GM18502 (cell line): ENCODE data around the gene DGKD.

Source experiments
- ATAC-seq: cut with Tn5 transposase; IDR thresholded peaks from one replicate; pipeline ENCODE4 v1.9.1; 2021; ENCODE audit warnings: mild to moderate bottlenecking; ENCODE audit not compliant: unreplicated experiment, poor library complexity

Gene DGKD

GRCh38 chr2:233422649-233423551 lies 68.6 kb downstream of the DGKD start:
- no peak for ATAC-seq

GRCh38 chr2:233423552-233423860 lies 69.2 kb downstream of the DGKD start:
- ATAC-seq = no peak

GRCh38 chr2:233424154-233424951 lies 70.1 kb downstream of the DGKD start:
- no peak for ATAC-seq

- ATAC-seq = no peak
Observed at GRCh38 chr2:233426619-233427342, 72.5 kb downstream of the DGKD start.

GRCh38 chr2:233428008-233428407 lies 73.7 kb downstream of the DGKD start:
- ATAC-seq = no peak

- ATAC-seq = no peak
Observed at GRCh38 chr2:233428438-233428837, 74.1 kb downstream of the DGKD start.

- ATAC-seq = no peak
Observed at GRCh38 chr2:233429175-233429897, 75.0 kb downstream of the DGKD start.

- no peak for ATAC-seq
Observed at GRCh38 chr2:233430081-233430480, 75.8 kb downstream of the DGKD start.

- ATAC-seq = no peak
Observed at GRCh38 chr2:233430651-233431050, 76.4 kb downstream of the DGKD start.

- ATAC-seq = no peak
Observed at GRCh38 chr2:233433029-233433428, 78.7 kb downstream of the DGKD start.

- ATAC-seq = no peak
Observed at GRCh38 chr2:233433794-233434193, 79.5 kb downstream of the DGKD start.

- no peak for ATAC-seq
Observed at GRCh38 chr2:233434666-233435330, 80.5 kb downstream of the DGKD start.

GRCh38 chr2:233435436-233436190 lies 81.3 kb downstream of the DGKD start:
- no peak for ATAC-seq

- no peak for ATAC-seq
Observed at GRCh38 chr2:233436191-233436581, 81.9 kb downstream of the DGKD start.

GRCh38 chr2:233436691-233437438 lies 82.6 kb downstream of the DGKD start:
- ATAC-seq = no peak

- ATAC-seq = no peak
Observed at GRCh38 chr2:233437439-233437955, 83.2 kb downstream of the DGKD start.

GRCh38 chr2:233438573-233439147 lies 84.4 kb downstream of the DGKD start:
- ATAC-seq = no peak

GRCh38 chr2:233439191-233439590 lies 84.9 kb downstream of the DGKD start:
- no peak for ATAC-seq
